ENCODE results near the gene SENP6.

DNA sequence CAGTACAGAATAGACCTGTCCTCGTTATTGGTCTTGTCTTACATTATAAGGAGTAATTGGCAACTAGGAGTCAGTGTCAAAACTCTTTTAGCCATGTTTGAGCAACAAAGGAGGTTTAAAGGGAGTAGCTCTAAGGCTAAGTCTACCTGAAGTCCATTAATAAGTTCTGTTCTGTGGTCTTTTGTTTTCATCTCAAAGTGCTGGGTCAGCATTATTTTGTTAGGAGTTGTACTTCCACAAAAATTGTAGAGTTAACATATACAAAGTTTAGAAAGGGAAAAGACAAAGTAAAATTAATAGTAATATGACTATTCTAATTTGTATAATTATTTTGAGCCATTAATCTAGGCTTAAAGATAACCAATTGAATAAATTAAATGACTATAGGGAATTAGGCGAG lies 12.7 kb upstream of the SENP6 start:
- TF ChIP-seq CTCF (optimal IDR thresholded peaks at IDR 0.05 in 1 of 3, IDR thresholded peaks at IDR 0.05 in 1 of 3, conservative IDR thresholded peaks at IDR 0.05 in 1 of 3; ENCODE audit: extremely low read depth in 1 of 3, insufficient read depth in 2 of 3, low read length in 3 of 3), result no peak
- TF ChIP-seq EZH2 (IDR thresholded peaks at IDR 0.05; ENCODE audit: low read length), result no peak

Measured in keratinocyte (primary cell).